IPS-18a (cell line): ENCODE measurements around the gene BCL7B.
"Not testable (repeated sequence)": the region's sequence is repeated elsewhere in the genome, so short reads cannot be mapped to it uniquely, and the experiment has no call there.

Experiments
- H3K27ac ChIP-seq: one replicate; pipeline ENCODE4 v1.5.1; 2013; ENCODE audit warnings: low read length
- H3K27me3 ChIP-seq: one replicate; pipeline ENCODE4 v1.6.1; 2013; ENCODE audit warnings: mild to moderate bottlenecking, low read length; ENCODE audit not compliant: control insufficient read depth, insufficient read depth
- H3K36me3 ChIP-seq: one replicate; pipeline ENCODE4 v1.6.1; 2013; ENCODE audit warnings: low read depth, low read length; ENCODE audit not compliant: control insufficient read depth
- H3K4me1 ChIP-seq: one replicate; pipeline ENCODE4 v1.6.1; 2013; ENCODE audit warnings: low read depth, low read length; ENCODE audit not compliant: control insufficient read depth
- H3K4me3 ChIP-seq: one replicate; pipeline ENCODE4 v1.5.1; 2013; ENCODE audit warnings: low read length
- H3K9ac ChIP-seq: one replicate; pipeline ENCODE4 v1.6.1; 2013; ENCODE audit warnings: mild to moderate bottlenecking, low read length, moderate library complexity
- H3K9me3 ChIP-seq: one replicate; pipeline ENCODE4 v1.6.1; 2013; ENCODE audit warnings: low read depth, low read length; ENCODE audit not compliant: control insufficient read depth

BCL7B gene

GRCh38 chr7:73512018-73512780, 45.3 kb downstream of the BCL7B start:
- Histone ChIP-seq H3K9me3 (no peaks in the 10 kb centered on the region), H3K27me3 (no peaks in the 10 kb centered on the region), H3K9ac (no peak overlapping the region), H3K4me1 (no peaks in the 10 kb centered on the region), H3K27ac (no peak overlapping the region), H3K4me3 (no peak overlapping the region), H3K36me3 (peaks cover 69% of the 10 kb centered on the region)

GRCh38 chr7:73509463-73509862, 48.0 kb downstream of the BCL7B start:
- Histone ChIP-seq H3K27me3 (no peaks in the 10 kb centered on the region), H3K4me1 (no peaks in the 10 kb centered on the region), H3K9me3 (no peaks in the 10 kb centered on the region), H3K9ac (no peak overlapping the region), H3K36me3 (peaks cover 76% of the 10 kb centered on the region), H3K27ac (no peak overlapping the region), H3K4me3 (no peak overlapping the region)

GRCh38 chr7:73507556-73507955, 49.9 kb downstream of the BCL7B start:
- peaks cover 82% of the 10 kb centered on the region for H3K36me3 ChIP-seq
- no peak overlapping the region for H3K9ac ChIP-seq
- no peak overlapping the region for H3K4me3 ChIP-seq
- no peaks in the 10 kb centered on the region for H3K4me1 ChIP-seq
- no peaks in the 10 kb centered on the region for H3K27me3 ChIP-seq
- H3K9me3 ChIP-seq = no peaks in the 10 kb centered on the region
- no peak overlapping the region for H3K27ac ChIP-seq

- Histone ChIP-seq H3K4me1 (no peaks in the 10 kb centered on the region), H3K27me3 (no peaks in the 10 kb centered on the region), H3K4me3 (no peak overlapping the region), H3K27ac (no peak overlapping the region), H3K9ac (no peak overlapping the region), H3K36me3 (peaks cover 91% of the 10 kb centered on the region), H3K9me3 (no peaks in the 10 kb centered on the region)
Observed at GRCh38 chr7:73504920-73505319, 52.6 kb downstream of the BCL7B start.

GRCh38 chr7:73504017-73504416, 53.5 kb downstream of the BCL7B start:
- Histone ChIP-seq H3K4me3 (no peak overlapping the region), H3K27ac (no peak overlapping the region), H3K27me3 (no peaks in the 10 kb centered on the region), H3K9me3 (no peaks in the 10 kb centered on the region), H3K4me1 (no peaks in the 10 kb centered on the region), H3K36me3 (peaks cover 91% of the 10 kb centered on the region), H3K9ac (no peak overlapping the region)

- H3K9me3 ChIP-seq = no peaks in the 10 kb centered on the region
- H3K9ac ChIP-seq = no peak overlapping the region
- no peak overlapping the region for H3K4me3 ChIP-seq
- H3K36me3 ChIP-seq = peaks cover 92% of the 10 kb centered on the region
- H3K27me3 ChIP-seq = no peaks in the 10 kb centered on the region
- H3K27ac ChIP-seq = no peak overlapping the region
- no peaks in the 10 kb centered on the region for H3K4me1 ChIP-seq
Observed at GRCh38 chr7:73503229-73503628, 54.3 kb downstream of the BCL7B start.

- Histone ChIP-seq H3K27ac (no peak overlapping the region), H3K4me1 (no peaks in the 10 kb centered on the region), H3K9me3 (no peaks in the 10 kb centered on the region), H3K27me3 (no peaks in the 10 kb centered on the region), H3K4me3 (no peak overlapping the region), H3K36me3 (peaks cover 94% of the 10 kb centered on the region), H3K9ac (no peak overlapping the region)
Observed at GRCh38 chr7:73496626-73497025, 60.9 kb downstream of the BCL7B start.

- not testable (repeated sequence) for H3K9ac ChIP-seq
Observed at GRCh38 chr7:73495507-73495906, 62.0 kb downstream of the BCL7B start.

GRCh38 chr7:73489976-73490375, 67.5 kb downstream of the BCL7B start:
- Histone ChIP-seq H3K36me3 (peaks cover 88% of the 10 kb centered on the region), H3K9me3 (no peaks in the 10 kb centered on the region), H3K9ac (no peak overlapping the region), H3K4me3 (no peak overlapping the region), H3K27ac (no peak overlapping the region), H3K27me3 (no peaks in the 10 kb centered on the region), H3K4me1 (no peaks in the 10 kb centered on the region)

More at GRCh38 chr7:73495507-73495906, 62.0 kb downstream of the BCL7B start:
- H3K27me3 ChIP-seq, H3K9me3 ChIP-seq, H3K4me1 ChIP-seq, H3K4me3 ChIP-seq, H3K27ac ChIP-seq: not testable (repeated sequence)
- H3K36me3 ChIP-seq = peaks cover 91% of the 10 kb centered on the region

- Histone ChIP-seq H3K9me3 (no peaks in the 10 kb centered on the region), H3K27ac (no peak overlapping the region), H3K36me3 (peaks cover 75% of the 10 kb centered on the region)
Observed at GRCh38 chr7:73487486-73487885, 70.0 kb downstream of the BCL7B start.

More at GRCh38 chr7:73487486-73487885, 70.0 kb downstream of the BCL7B start:
- no peak overlapping the region for H3K9ac ChIP-seq
- H3K4me3 ChIP-seq = no peak overlapping the region
- peaks cover 5% of the 10 kb centered on the region for H3K4me1 ChIP-seq
- H3K27me3 ChIP-seq = no peaks in the 10 kb centered on the region
